Uterus (tissue), 4 donors: ENCODE data around the gene PLA2G4D. TPM values are rescaled to one million over a fixed set of nuclear protein-coding genes. Genes with fewer than 3 reads are reported as not detected.

Experiments
- DNase-seq, 2 donors: peaks; one replicate each; pipeline ENCODE4 v3.0.0-alpha.2; 2019 to 2020
- H3K27ac ChIP-seq, 2 donors: fragments of 200-600 bp; sonication (generic); 1 replicate in 1 of 2; 2 replicates in 1 of 2; pipeline ENCODE4 v1.5.1; 2016 to 2018
- H3K27me3 ChIP-seq, 2 donors: fragments of 200-600 bp; sonication (generic); one replicate each; pipeline ENCODE4 v1.5.1; 2018 to 2019; ENCODE audit warnings: control low read depth in 1 of 2
- H3K36me3 ChIP-seq, 2 donors: fragments of 200-600 bp; sonication (generic); one replicate each; pipeline ENCODE4 v1.5.1; 2019; ENCODE audit warnings: control low read depth in 1 of 2
- H3K4me1 ChIP-seq, 2 donors: fragments of 200-600 bp; sonication (generic); one replicate each; pipeline ENCODE4 v1.5.1; 2018 to 2019; ENCODE audit warnings: control low read depth in 1 of 2
- H3K4me3 ChIP-seq, 2 donors: fragments of 200-600 bp; sonication (generic); 1 replicate in 1 of 2; 2 replicates in 1 of 2; pipeline ENCODE4 v1.5.1; 2018 to 2019; ENCODE audit warnings: mild to moderate bottlenecking in 1 of 2
- H3K9me3 ChIP-seq, 2 donors: fragments of 200-600 bp; sonication (generic); one replicate each; pipeline ENCODE4 v1.5.1; 2019; ENCODE audit warnings: control low read depth in 1 of 2
- CTCF ChIP-seq, 4 experiments: fragments of 200-600 bp in 2 of 4; fragments of 450-650 bp in 2 of 4; sonication (generic) in 2 of 4; IDR thresholded peaks; one replicate each; pipeline ENCODE4 v1.5.1; 2016 to 2019; ENCODE audit warnings: antibody characterized with exemption in 4 of 4, mild to moderate bottlenecking in 2 of 4, moderate library complexity in 1 of 4
- POLR2A ChIP-seq, 2 donors: fragments of 450-650 bp; IDR thresholded peaks; one replicate each; pipeline ENCODE4 v1.6.1; 2016; ENCODE audit warnings: antibody characterized with exemption in 2 of 2, mild to moderate bottlenecking in 1 of 2, moderate library complexity in 1 of 2
- intact Hi-C: fragments of 100-400 bp; cut with DNase I; formaldehyde crosslinking; loops from one replicate; pipeline ENCODE4 v1.15.1; 2023; ENCODE audit warnings: low total_unique reads
- total RNA-seq, 4 donors: library from RNA; depleted of rRNA in 3 of 4; stranded (reverse); fragments of >200 nt in 3 of 4; gene quantifications; one replicate each; pipeline versions ENCODE4 v1.1.0 to v1.2.4, GENCODE V29; 2014 to 2023
- donor health status: DM: yes; HTN: yes; CAD: no.

The PLA2G4D gene
- total RNA-seq, 4 donors from 2014 or later: 0.07 TPM; not detected in 3

- no peak overlapping the region for H3K4me3 ChIP-seq
- H3K36me3 ChIP-seq: no peaks in the 10 kb centered on the region
- no peak for DNase-seq
- intact Hi-C loops: no loop called here
- H3K9me3 ChIP-seq: no peaks in the 10 kb centered on the region
- H3K27me3 ChIP-seq: no peaks in the 10 kb centered on the region
- H3K27ac ChIP-seq: no peak overlapping the region
- no peaks in the 10 kb centered on the region for H3K4me1 ChIP-seq
- TF ChIP-seq POLR2A (IDR thresholded peaks at IDR 0.05): no peak
- no peak for TF ChIP-seq CTCF (IDR thresholded peaks at IDR 0.05)
Observed at GRCh38 chr15:42090370-42090769, 4.0 kb downstream of the PLA2G4D start.

GRCh38 chr15:42089942-42090341 is 4.4 kb downstream of the PLA2G4D start:
- Histone ChIP-seq H3K9me3 (no peaks in the 10 kb centered on the region), H3K27ac (no peak overlapping the region), H3K36me3 (no peaks in the 10 kb centered on the region), H3K4me3 (no peak overlapping the region), H3K4me1 (no peaks in the 10 kb centered on the region), H3K27me3 (no peaks in the 10 kb centered on the region)
- TF ChIP-seq CTCF (IDR thresholded peaks at IDR 0.05) (no peak), POLR2A (IDR thresholded peaks at IDR 0.05) (no peak)
- intact Hi-C loops: no loop called here
- no peak for DNase-seq

GRCh38 chr15:42088801-42089640 is 5.3 kb downstream of the PLA2G4D start:
- Histone ChIP-seq H3K4me1 (no peaks in the 10 kb centered on the region), H3K27ac (no peak overlapping the region), H3K36me3 (no peaks in the 10 kb centered on the region), H3K4me3 (no peak overlapping the region), H3K9me3 (no peaks in the 10 kb centered on the region), H3K27me3 (no peaks in the 10 kb centered on the region)
- no peak for DNase-seq
- intact Hi-C loops: no loop called here
- TF ChIP-seq POLR2A (IDR thresholded peaks at IDR 0.05) (no peak), CTCF (IDR thresholded peaks at IDR 0.05) (no peak)

- DNase-seq: no peak
- TF ChIP-seq CTCF (IDR thresholded peaks at IDR 0.05): no peak
- no peak for TF ChIP-seq POLR2A (IDR thresholded peaks at IDR 0.05)
- Histone ChIP-seq H3K27ac (no peak overlapping the region), H3K9me3 (no peaks in the 10 kb centered on the region), H3K36me3 (no peaks in the 10 kb centered on the region), H3K4me3 (no peak overlapping the region), H3K4me1 (no peaks in the 10 kb centered on the region), H3K27me3 (no peaks in the 10 kb centered on the region)
- intact Hi-C loops: no loop called here
Observed at GRCh38 chr15:42087926-42088800, 6.2 kb downstream of the PLA2G4D start.

- Histone ChIP-seq H3K4me3 (no peak overlapping the region), H3K36me3 (no peaks in the 10 kb centered on the region), H3K9me3 (no peaks in the 10 kb centered on the region), H3K4me1 (no peaks in the 10 kb centered on the region), H3K27ac (no peak overlapping the region), H3K27me3 (no peaks in the 10 kb centered on the region)
- TF ChIP-seq CTCF (IDR thresholded peaks at IDR 0.05): no peak
- no peak for TF ChIP-seq POLR2A (IDR thresholded peaks at IDR 0.05)
- no peak for DNase-seq
- intact Hi-C loops: no loop called here
Observed at GRCh38 chr15:42087460-42087859, 6.9 kb downstream of the PLA2G4D start.
